HCT116 (cell line): ENCODE results near the gene SART3. TPM values are rescaled to one million over a fixed set of nuclear protein-coding genes. Genes with fewer than 3 reads are reported as not detected.

ENCODE experiments used
- ATAC-seq: fragments of 200-7000 bp; cut with Tn5 transposase; 2 replicates; pipeline ENCODE4 v1.9.1; 2020; ENCODE audit warnings: mild to moderate bottlenecking, moderate library complexity
- BruUV-seq: library from RNA; stranded (reverse); fragments of 400-500 nt; replicated peaks from 2 replicates; lab custom pipeline; 2021; lab: Mats Ljungman, UMichigan
- CTCF ChIA-PET: fragments of 300-600 bp; sonication (Branson Sonifier 250); formaldehyde crosslinking; loops from one replicate; lab custom pipeline; 2021; ENCODE audit warnings: antibody characterized with exemption; lab: Charles Lee
- POLR2A ChIA-PET: fragments of 300-600, 350-600 bp; sonication (Branson Sonifier 250); formaldehyde crosslinking; loops from one replicate; lab custom pipeline; 2021; ENCODE audit warnings: antibody characterized with exemption; lab: Charles Lee
- RAD21 ChIA-PET, 2 experiments: fragments of 300-600 bp; sonication (Branson Sonifier 250); formaldehyde crosslinking; loops; one replicate each; lab custom pipeline; 2023; ENCODE audit warnings: low total read pairs in 2 of 2; ENCODE audit not compliant: uncharacterized antibody in 2 of 2, unreplicated experiment in 2 of 2, low non-redundant PET in 1 of 2; lab: Charles Lee
- DNase-seq: peaks from one replicate; pipeline ENCODE4 v3.0.0-alpha.2; 2010; ENCODE audit warnings: low read depth, low spot score
- H2AFZ ChIP-seq: fragments of 200-600 bp; shearing (Covaris generic), sonication (generic); 2 replicates; pipeline ENCODE4 v1.6.1; 2017; ENCODE audit warnings: low read depth, mixed run types, mixed read lengths, antibody characterized with exemption, low read length; ENCODE audit not compliant: poor library complexity, severe bottlenecking
- H3K27ac ChIP-seq: 2 replicates; pipeline ENCODE4 v1.5.1; 2012; ENCODE audit warnings: low read depth, low read length
- H3K27me3 ChIP-seq: fragments of 200-600 bp; sonication (generic); 2 replicates; pipeline ENCODE4 v1.6.1; 2016; ENCODE audit warnings: mixed run types, low read length, mixed read lengths; ENCODE audit not compliant: insufficient read depth
- H3K36me3 ChIP-seq, 2 experiments: fragments of 200-500 bp in 1 of 2; fragments of 200-600 bp in 1 of 2; sonication (Bioruptor generic) in 1 of 2; sonication (generic) in 1 of 2; 2 replicates each; pipeline versions ENCODE4 v1.5.1 to v1.6.1; 2014 to 2016; ENCODE audit warnings: low read length in 2 of 2, inconsistent platforms in 1 of 2, mixed read lengths in 1 of 2, mixed run types in 1 of 2; ENCODE audit not compliant: insufficient read depth in 2 of 2, control insufficient read depth in 1 of 2
- H3K4me1 ChIP-seq, 2 experiments: fragments of 200-600 bp in 1 of 2; sonication (generic) in 1 of 2; 2 replicates each; pipeline versions ENCODE4 v1.5.1 to v1.6.1; 2012 to 2017; ENCODE audit warnings: low read length in 2 of 2, inconsistent platforms in 1 of 2, mild to moderate bottlenecking in 1 of 2, mixed read lengths in 1 of 2, mixed run types in 1 of 2, moderate library complexity in 1 of 2; ENCODE audit not compliant: insufficient read depth in 2 of 2, control insufficient read depth in 1 of 2
- H3K4me2 ChIP-seq: fragments of 200-600 bp; sonication (generic); 2 replicates; pipeline ENCODE4 v1.6.1; 2017; ENCODE audit warnings: mixed run types, low read length, mixed read lengths
- H3K4me3 ChIP-seq, 2 experiments: fragments of 200-600 bp in 1 of 2; sonication (generic) in 1 of 2; replicated peaks in 1 of 2; 2 replicates each; pipeline ENCODE4 v1.5.1; 2011 to 2016; ENCODE audit warnings: low read length in 2 of 2, control low read depth in 1 of 2, low read depth in 1 of 2, mild to moderate bottlenecking in 1 of 2, mixed read lengths in 1 of 2, mixed run types in 1 of 2
- H3K79me2 ChIP-seq: fragments of 200-600 bp; sonication (generic); 2 replicates; pipeline ENCODE4 v1.6.1; 2017; ENCODE audit warnings: mild to moderate bottlenecking, mixed run types, low read length, moderate library complexity, mixed read lengths; ENCODE audit not compliant: insufficient read depth
- H3K9ac ChIP-seq: fragments of 200-600 bp; sonication (generic); 2 replicates; pipeline ENCODE4 v1.6.1; 2016; ENCODE audit warnings: low read length, mixed read lengths
- H3K9me2 ChIP-seq: fragments of 200-600 bp; sonication (generic), shearing (Covaris generic); 2 replicates; pipeline ENCODE4 v1.6.1; 2017; ENCODE audit warnings: mixed run types, mild to moderate bottlenecking, moderate library complexity; ENCODE audit not compliant: insufficient read depth
- H3K9me3 ChIP-seq, 2 experiments: fragments of 200-500 bp in 1 of 2; fragments of 200-600 bp in 1 of 2; sonication (Bioruptor generic) in 1 of 2; sonication (generic) in 1 of 2; 2 replicates each; pipeline ENCODE4 v1.6.1; 2014 to 2017; ENCODE audit warnings: low read length in 2 of 2, mixed read lengths in 2 of 2, inconsistent platforms in 1 of 2, low read depth in 1 of 2, mild to moderate bottlenecking in 1 of 2, mixed run types in 1 of 2, moderate library complexity in 1 of 2; ENCODE audit not compliant: control insufficient read depth in 1 of 2, insufficient read depth in 1 of 2
- H4K20me1 ChIP-seq: fragments of 200-600 bp; sonication (generic), shearing (Covaris generic); 2 replicates; pipeline ENCODE4 v1.6.1; 2017; ENCODE audit warnings: mixed run types, mild to moderate bottlenecking, moderate library complexity; ENCODE audit not compliant: insufficient read depth
- EGR1 ChIP-seq: IDR thresholded peaks from 2 replicates; pipeline ENCODE4 v1.6.1; 2012; ENCODE audit warnings: low read depth
- ELF1 ChIP-seq: IDR thresholded peaks from 2 replicates; pipeline ENCODE4 v1.6.1; 2012; ENCODE audit warnings: low read depth, borderline replicate concordance
- POLR2A ChIP-seq: IDR thresholded peaks from 2 replicates; pipeline ENCODE4 v1.7.0; 2011; ENCODE audit warnings: borderline replicate concordance; ENCODE audit not compliant: insufficient read depth, insufficient read length; ENCODE audit errors: extremely low read depth
- POLR2AphosphoS5 ChIP-seq: IDR thresholded peaks from 2 replicates; pipeline ENCODE4 v1.6.1; 2011; ENCODE audit warnings: mild to moderate bottlenecking, low read depth, low read length, moderate library complexity
- SRF ChIP-seq: IDR thresholded peaks from 2 replicates; pipeline ENCODE4 v1.6.1; 2012; ENCODE audit warnings: low read depth
- TCF7L2 ChIP-seq: IDR thresholded peaks from 2 replicates; pipeline ENCODE4 v1.7.0; 2011; ENCODE audit warnings: borderline replicate concordance, inconsistent platforms; ENCODE audit not compliant: insufficient read depth, insufficient read length; ENCODE audit errors: extremely low read depth
- ZBTB33 ChIP-seq: IDR thresholded peaks from 2 replicates; pipeline ENCODE4 v1.6.1; 2011; ENCODE audit warnings: mild to moderate bottlenecking, low read length, moderate library complexity; ENCODE audit not compliant: insufficient replicate concordance; ENCODE audit errors: extremely low read depth
- ZFX ChIP-seq: fragments of 450-650 bp; IDR thresholded peaks from 2 replicates; pipeline ENCODE4 v1.6.1; 2017
- ZNF274 ChIP-seq: fragments of 200-500 bp; sonication (Bioruptor generic); IDR thresholded peaks from 2 replicates; pipeline ENCODE4 v1.6.1; 2014; ENCODE audit warnings: mild to moderate bottlenecking, low read depth, low read length, inconsistent platforms
- intact Hi-C: fragments of 100-400 bp; cut with micrococcal nuclease; formaldehyde crosslinking; loops from 2 replicates; pipeline ENCODE4 v1.10.0; 2022
- total RNA-seq: library from RNA; stranded (reverse); gene quantifications from one replicate; pipeline ENCODE4 v1.2.1, GENCODE V29; 2021; ENCODE audit not compliant: unreplicated experiment

SART3 gene
- total RNA-seq, 1 experiment from 2014 or later = 76.1 TPM

GRCh38 chr12:108542320-108542719 lies 18.7 kb downstream of the SART3 start (continued):
- TF ChIP-seq ZBTB33 (no peak), ZNF274 (no peak), SRF (no peak), EGR1 (no peak), TCF7L2 (no peak), ELF1 (no peak), ZFX (no peak), POLR2AphosphoS5 (no peak), POLR2A (no peak)

- Histone ChIP-seq H3K4me2 (no peak overlapping the region), H3K9ac (no peak overlapping the region), H2AFZ (no peak overlapping the region), H3K9me3 (no peaks in the 10 kb centered on the region), H3K36me3 (peaks cover 41 to 47% of the 10 kb centered on the region in 2 experiments; a peak in 3 of 4 replicates), H4K20me1 (peaks cover 15% of the 10 kb centered on the region; the same call in 1 of the 2 replicates), H3K4me3 (no peak overlapping the region), H3K4me1 (peaks cover 6 to 18% of the 10 kb centered on the region in 2 experiments), H3K27me3 (no peaks in the 10 kb centered on the region), H3K27ac (no peak overlapping the region), H3K9me2 (no peaks in the 10 kb centered on the region), H3K79me2 (peaks cover 87% of the 10 kb centered on the region)
- DNase-seq (no peak), ATAC-seq (no peak)
- ChIA-PET CTCF (no interaction called here), POLR2A (no interaction called here), RAD21 (no interaction called here)
- intact Hi-C loops = no loop called here
- TF ChIP-seq ZNF274 = no peak
- TF ChIP-seq ELF1 = no peak
- no TSS peak for BruUV-seq
These were observed 22.3 kb downstream of the SART3 start for GRCh38 chr12:108538616-108539195.
